Ramos (cell line): ENCODE measurements around the gene ADRA2A.

Experiments
- in situ Hi-C: fragments of 300-500 bp; cut with MboI; formaldehyde crosslinking; loops from one replicate; pipeline ENCODE4 v1.14.3; 2022; ENCODE audit warnings: low sequenced_read_pairs; ENCODE audit not compliant: unreplicated experiment

ADRA2A gene

GRCh38 chr10:111082102-111082975 lies 5.5 kb downstream of the ADRA2A start:
- in situ Hi-C loops: no loop called here

- in situ Hi-C loops: no loop called here
Observed at GRCh38 chr10:111083222-111084095, 6.6 kb downstream of the ADRA2A start.

- in situ Hi-C loops: no loop called here
Observed at GRCh38 chr10:111084366-111085255, 7.8 kb downstream of the ADRA2A start.

GRCh38 chr10:111085690-111086353 lies 9.0 kb downstream of the ADRA2A start:
- in situ Hi-C loops: no loop called here

- in situ Hi-C loops: no loop called here
Observed at GRCh38 chr10:111086574-111086973, 9.7 kb downstream of the ADRA2A start.

GRCh38 chr10:111087331-111087756 lies 10.5 kb downstream of the ADRA2A start:
- in situ Hi-C loops: no loop called here

- in situ Hi-C loops: no loop called here
Observed at GRCh38 chr10:111087968-111088505, 11.2 kb downstream of the ADRA2A start.

- in situ Hi-C loops: no loop called here
Observed at GRCh38 chr10:111089293-111089692, 12.5 kb downstream of the ADRA2A start.

- in situ Hi-C loops: no loop called here
Observed at GRCh38 chr10:111091833-111092232, 15.0 kb downstream of the ADRA2A start.

- in situ Hi-C loops: no loop called here
Observed at GRCh38 chr10:111093741-111094380, 17.0 kb downstream of the ADRA2A start.

- in situ Hi-C loops: no loop called here
Observed at GRCh38 chr10:111098679-111099437, 22.0 kb downstream of the ADRA2A start.

- in situ Hi-C loops: no loop called here
Observed at GRCh38 chr10:111100198-111100597, 23.4 kb downstream of the ADRA2A start.

- in situ Hi-C loops: no loop called here
Observed at GRCh38 chr10:111101796-111102195, 25.0 kb downstream of the ADRA2A start.

GRCh38 chr10:111102359-111102837 lies 25.6 kb downstream of the ADRA2A start:
- in situ Hi-C loops: no loop called here

- in situ Hi-C loops: no loop called here
Observed at GRCh38 chr10:111103196-111103840, 26.5 kb downstream of the ADRA2A start.

GRCh38 chr10:111104811-111105210 lies 28.0 kb downstream of the ADRA2A start:
- in situ Hi-C loops: no loop called here

GRCh38 chr10:111106081-111106480 lies 29.3 kb downstream of the ADRA2A start:
- in situ Hi-C loops: no loop called here

- in situ Hi-C loops: no loop called here
Observed at GRCh38 chr10:111107023-111107422, 30.2 kb downstream of the ADRA2A start.
